Effector CD4-positive, alpha-beta T cell (primary cell): ENCODE results near the gene ACER2.

Experiments
- DNase-seq: peaks from one replicate; pipeline ENCODE4 v3.0.0-alpha.2; 2020

The ACER2 gene

GRCh38 chr9:19456996-19457692 lies 48.3 kb downstream of the ACER2 start:
- DNase-seq: peak; percentile 46

- no peak for DNase-seq
These were observed 48.8 kb downstream of the ACER2 start for GRCh38 chr9:19457693-19458009.

- DNase-seq: no peak
These were observed 51.4 kb downstream of the ACER2 start for GRCh38 chr9:19460243-19460642.

- DNase-seq: no peak
These were observed 52.3 kb downstream of the ACER2 start for GRCh38 chr9:19461135-19461534.

- no peak for DNase-seq
These were observed 55.4 kb downstream of the ACER2 start for GRCh38 chr9:19464061-19464763.

GRCh38 chr9:19464764-19465585 lies 56.2 kb downstream of the ACER2 start:
- peak; percentile 59 for DNase-seq

DNA sequence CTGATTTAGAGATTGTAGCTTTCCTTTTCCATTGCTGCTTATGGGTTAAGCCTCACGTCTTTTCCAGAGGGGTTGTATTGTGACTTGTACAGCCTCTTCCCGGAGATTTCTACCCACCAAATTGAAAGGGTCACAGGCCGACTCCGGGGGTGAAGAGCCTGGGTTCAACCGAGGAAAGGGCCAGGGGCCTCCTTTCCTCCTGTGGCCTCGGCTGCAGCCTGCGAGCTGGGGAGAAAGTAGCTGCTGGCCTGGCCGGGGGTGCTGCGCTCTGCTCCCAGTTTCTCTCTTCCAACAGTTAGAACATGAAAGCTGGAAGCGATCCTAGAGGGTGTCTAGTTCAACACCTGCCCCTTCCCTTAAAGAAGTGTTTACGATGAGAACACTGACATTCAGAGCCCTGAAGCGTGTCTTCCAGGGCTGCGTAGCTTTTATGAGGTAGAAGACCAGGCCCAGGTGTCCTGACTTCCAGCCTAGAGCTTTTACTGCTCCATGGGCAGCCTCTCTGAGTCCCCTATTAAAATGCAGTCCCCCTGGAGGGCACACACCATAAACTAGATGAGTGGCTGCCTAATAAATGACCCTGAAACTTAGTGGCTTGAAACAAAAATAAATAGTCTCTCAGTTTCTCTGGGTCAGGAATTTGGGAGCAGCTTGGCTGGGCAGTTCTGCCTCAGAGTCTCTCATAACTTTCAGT lies 56.9 kb downstream of the ACER2 start:
- DNase-seq: no peak

DNA sequence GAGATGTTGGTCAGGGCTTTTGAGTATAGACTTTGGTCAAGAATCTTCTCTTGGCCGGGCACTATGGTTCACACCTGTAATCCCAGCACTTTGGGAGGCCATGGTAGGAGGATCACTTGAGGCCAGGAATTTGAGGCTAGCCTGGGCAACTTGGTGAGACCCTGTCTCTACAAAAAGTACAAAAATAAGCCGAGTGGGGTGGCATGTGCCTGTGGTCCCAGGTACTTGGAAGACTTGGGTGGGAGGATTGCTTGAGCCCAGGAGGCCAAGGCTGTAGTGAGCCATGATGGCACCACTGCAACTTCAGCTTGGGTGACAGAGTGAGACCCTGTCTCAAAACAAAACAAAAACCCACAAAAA lies 57.5 kb downstream of the ACER2 start:
- no peak for DNase-seq

DNA sequence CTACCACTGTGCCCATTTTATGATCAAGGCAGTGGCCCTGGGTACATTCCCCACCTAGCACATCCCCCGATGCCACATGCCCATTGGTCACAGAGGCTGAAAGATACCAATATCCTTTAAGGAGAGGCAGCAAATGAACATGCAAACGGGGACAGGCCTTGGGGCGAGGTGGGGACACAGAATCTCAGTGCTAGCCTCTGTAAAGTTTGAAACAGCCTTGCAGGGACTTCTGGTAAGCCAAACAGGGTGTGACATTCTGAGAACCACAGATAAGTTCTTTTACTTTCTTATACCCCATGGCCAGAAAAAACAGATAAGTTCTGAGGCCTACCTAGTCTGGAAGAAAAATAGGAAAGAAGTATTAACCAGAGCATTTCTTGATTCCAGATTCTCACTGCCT lies 60.5 kb downstream of the ACER2 start:
- no peak for DNase-seq

DNA sequence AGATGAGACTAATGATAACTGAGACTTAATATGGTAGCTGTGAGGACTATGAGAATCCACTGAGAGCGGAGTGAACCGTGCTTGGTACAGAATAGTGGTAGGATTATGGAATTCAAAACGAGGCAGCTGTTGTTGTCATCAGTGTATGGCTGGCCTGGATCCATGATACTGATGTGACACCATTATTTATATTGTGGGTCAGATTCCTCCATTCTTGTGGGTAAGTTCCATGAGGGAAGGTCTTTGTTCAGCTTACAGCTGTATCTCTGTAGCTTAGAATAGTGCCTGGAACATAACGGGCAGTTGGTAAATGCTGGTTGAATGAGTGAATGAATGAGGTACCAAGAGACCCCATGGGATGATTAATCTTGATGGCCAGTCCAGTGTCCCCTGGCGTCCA lies 61.8 kb downstream of the ACER2 start:
- no peak for DNase-seq

- no peak for DNase-seq
These were observed 62.3 kb downstream of the ACER2 start for GRCh38 chr9:19470981-19471650.

DNA sequence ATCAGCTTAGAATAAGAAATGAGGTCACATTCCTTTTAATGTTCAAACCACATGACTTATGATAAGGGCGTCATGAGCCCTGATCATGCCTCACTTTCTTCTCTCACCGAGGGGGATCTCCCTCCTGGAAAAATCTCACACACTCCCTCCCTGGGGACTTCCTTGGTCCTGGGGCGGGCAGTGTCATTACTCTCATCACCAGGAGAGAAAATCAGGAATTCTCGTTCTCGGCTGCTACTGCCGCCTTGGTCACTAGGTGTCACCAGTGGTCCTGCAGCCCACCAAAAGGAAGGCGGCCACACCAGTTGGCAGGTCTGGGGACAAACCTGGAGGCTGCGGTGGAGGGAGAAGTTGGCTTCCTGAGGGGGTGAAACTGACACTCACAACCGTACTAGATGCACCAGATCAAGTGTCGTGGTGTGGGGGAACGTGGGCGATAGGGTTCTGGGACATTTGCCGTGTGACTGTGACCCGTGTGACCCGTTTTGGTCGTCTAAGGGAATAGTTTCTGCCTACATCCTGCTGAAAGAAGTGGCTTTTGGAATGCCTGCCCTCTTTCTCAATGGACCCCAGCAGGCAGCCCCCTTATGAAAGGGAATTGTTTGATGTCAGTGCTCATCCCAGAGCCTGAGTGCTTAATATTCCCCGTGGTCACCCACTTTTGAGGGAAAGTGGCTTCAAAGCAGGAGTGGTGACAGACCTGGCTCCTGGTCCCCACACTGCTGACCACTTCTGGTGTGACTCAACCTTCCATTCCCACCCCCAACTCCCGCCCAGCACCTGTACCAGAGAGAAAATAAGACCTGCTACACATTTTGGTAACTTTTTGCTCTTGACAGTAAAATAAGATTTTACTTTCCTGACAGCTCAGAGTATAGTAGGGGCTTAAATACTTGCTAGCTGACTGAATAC lies 63.2 kb downstream of the ACER2 start:
- DNase-seq: peak; percentile 11

DNA sequence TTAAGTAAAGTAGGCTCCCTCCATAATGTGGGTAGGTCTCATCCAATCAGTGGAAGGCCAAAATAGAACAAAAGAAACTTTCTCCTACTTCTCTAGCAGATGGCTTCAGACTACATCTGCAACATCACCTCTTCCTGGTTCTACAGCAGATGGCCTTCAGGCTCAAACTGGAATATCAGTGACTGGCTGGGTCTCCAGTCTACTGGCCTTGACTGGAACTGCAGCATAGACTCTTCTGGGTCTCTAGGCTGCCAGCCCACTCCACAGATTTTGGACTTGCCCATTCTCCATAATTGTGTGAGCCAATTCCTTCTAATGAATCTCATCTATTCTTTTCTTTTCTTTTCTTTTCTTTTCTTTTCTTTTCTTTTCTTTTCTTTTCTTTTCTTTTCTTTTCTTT lies 64.8 kb downstream of the ACER2 start:
- no peak for DNase-seq

DNA sequence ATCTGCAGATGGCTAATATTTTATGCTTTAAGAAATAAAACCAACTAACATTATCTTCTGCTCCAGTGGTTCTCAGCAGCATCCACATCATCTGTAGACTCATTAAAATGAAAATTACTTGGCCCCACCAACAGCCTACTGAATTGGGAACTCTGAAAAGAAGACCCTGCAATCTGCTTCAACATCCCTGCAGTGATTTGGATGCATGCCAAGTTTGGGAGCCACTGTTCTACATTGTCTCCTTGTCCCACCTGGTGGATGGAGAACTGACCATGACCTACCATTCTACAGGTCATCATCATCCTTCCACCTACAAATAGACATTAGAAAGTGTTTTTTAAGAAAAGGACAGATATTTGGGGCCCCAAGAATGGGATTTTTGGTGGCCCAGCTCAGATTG lies 71.1 kb downstream of the ACER2 start:
- no peak for DNase-seq

- no peak for DNase-seq
These were observed 71.5 kb downstream of the ACER2 start for GRCh38 chr9:19480345-19480744.

DNA sequence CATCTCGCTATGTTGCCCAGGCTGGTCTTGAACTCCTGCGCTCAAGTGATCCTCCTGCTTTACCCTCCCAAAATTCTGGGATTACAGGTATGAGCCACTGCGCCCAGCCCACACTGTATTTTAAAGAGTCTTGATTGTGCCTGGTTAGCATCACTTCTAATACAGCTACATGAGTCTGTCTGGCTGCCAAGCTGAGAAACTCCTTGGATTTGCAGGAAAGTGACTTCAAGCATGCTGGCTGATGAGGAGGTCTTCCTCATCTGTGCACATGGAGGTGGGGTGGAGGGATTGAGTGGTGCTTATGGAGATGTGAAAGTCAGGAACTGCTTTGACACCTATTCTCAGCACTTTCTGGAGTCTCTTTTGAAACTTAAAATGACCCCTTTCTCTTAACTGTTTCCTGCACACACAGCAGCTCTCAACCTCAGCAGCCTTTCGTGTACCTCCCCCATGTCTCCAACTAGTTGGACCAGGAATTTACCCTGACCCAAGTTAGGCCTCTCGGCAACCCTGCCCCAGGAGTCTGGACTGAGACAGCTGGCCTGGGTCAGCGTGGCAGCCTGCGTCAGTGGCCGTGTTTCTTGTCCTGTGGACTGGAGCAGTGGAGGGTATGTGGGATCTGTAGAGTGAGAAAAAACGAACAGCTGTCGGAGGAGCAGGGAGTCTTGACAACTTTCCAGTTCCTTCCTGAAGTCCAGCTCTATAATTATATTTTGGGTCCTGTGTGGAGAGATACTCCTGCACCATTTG lies 72.5 kb downstream of the ACER2 start:
- no peak for DNase-seq

- no peak for DNase-seq
These were observed 73.2 kb downstream of the ACER2 start for GRCh38 chr9:19481971-19482404.

GRCh38 chr9:19484699-19485098 lies 75.9 kb downstream of the ACER2 start:
- DNase-seq: no peak

GRCh38 chr9:19485193-19485592 lies 76.4 kb downstream of the ACER2 start:
- no peak for DNase-seq

GRCh38 chr9:19486803-19487202 lies 78.0 kb downstream of the ACER2 start:
- DNase-seq: no peak

DNA sequence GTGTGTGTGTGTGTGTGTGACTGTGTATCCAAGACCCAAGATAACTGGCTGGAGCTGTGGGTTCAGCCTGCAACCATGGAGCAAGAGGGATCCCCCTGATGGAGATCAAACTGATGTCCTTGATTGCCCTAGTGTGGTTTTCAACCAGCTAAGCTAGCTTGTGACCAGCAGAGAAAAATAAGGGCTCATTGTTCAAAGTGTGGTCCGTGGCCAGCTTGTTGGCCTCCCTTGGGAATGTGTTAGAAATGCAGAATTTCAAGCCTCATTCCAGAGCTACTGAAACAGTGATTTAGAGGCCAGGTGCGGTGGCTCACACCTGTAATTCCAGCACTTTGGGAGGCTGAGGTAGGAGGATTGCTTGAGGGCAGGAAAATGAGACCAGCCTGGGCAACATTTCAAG lies 79.9 kb downstream of the ACER2 start:
- DNase-seq: no peak
